CD4-positive, alpha-beta T cell (primary cell): ENCODE measurements around the gene SLC38A11. TPM values are rescaled to one million over a fixed set of nuclear protein-coding genes. Genes with fewer than 3 reads are reported as not detected.

ENCODE experiments used
- ATAC-seq: fragments of 200-7000 bp; cut with Tn5 transposase; one replicate; pipeline ENCODE4 v1.10.0; 2022; ENCODE audit warnings: mild to moderate bottlenecking; ENCODE audit not compliant: poor library complexity
- CTCF ChIA-PET: fragments of 350-600 bp; sonication (Branson Sonifier 250); formaldehyde crosslinking; loops from one replicate; lab custom pipeline; 2021; ENCODE audit warnings: antibody characterized with exemption, inconsistent platforms; lab: Charles Lee
- POLR2A ChIA-PET: fragments of 350-600 bp; sonication (Branson Sonifier 250); formaldehyde crosslinking; loops from one replicate; lab custom pipeline; 2021; ENCODE audit warnings: antibody characterized with exemption, inconsistent platforms; lab: Charles Lee
- DNase-seq, 14 experiments: peaks; one replicate each; pipeline ENCODE4 v3.0.0-alpha.2; 2013 to 2020; ENCODE audit warnings: mixed read lengths in 2 of 14
- H3K27ac ChIP-seq, 2 donors: one replicate each; pipeline versions ENCODE4 v1.5.1 to v1.7.0; 2013; ENCODE audit warnings: low read length in 2 of 2, low read depth in 1 of 2, mild to moderate bottlenecking in 1 of 2
- H3K27me3 ChIP-seq, 2 experiments: 1 replicate in 1 of 2; 2 replicates in 1 of 2; pipeline versions ENCODE4 v1.6.1 to v1.7.0; 2013; ENCODE audit warnings: low read length in 2 of 2, control low read depth in 1 of 2, mild to moderate bottlenecking in 1 of 2, moderate library complexity in 1 of 2; ENCODE audit not compliant: insufficient read depth in 2 of 2, control insufficient read depth in 1 of 2
- H3K36me3 ChIP-seq: one replicate; pipeline ENCODE4 v1.6.1; 2013; ENCODE audit warnings: low read length, control low read depth; ENCODE audit not compliant: insufficient read depth
- H3K4me1 ChIP-seq: one replicate; pipeline ENCODE4 v1.6.1; 2013; ENCODE audit warnings: low read length, control low read depth; ENCODE audit not compliant: insufficient read depth
- H3K4me3 ChIP-seq: one replicate; pipeline ENCODE4 v1.5.1; 2013; ENCODE audit warnings: mild to moderate bottlenecking, low read length, moderate library complexity
- H3K9me3 ChIP-seq, 2 experiments: 1 replicate in 1 of 2; 2 replicates in 1 of 2; pipeline versions ENCODE4 v1.6.1 to v1.7.0; 2013; ENCODE audit warnings: low read length in 2 of 2, mild to moderate bottlenecking in 2 of 2, control low read depth in 1 of 2, moderate library complexity in 1 of 2; ENCODE audit not compliant: control insufficient read depth in 1 of 2, insufficient read depth in 1 of 2
- H3K27ac Mint-ChIP-seq: one replicate; pipeline ENCODE4 v1.8.0; 2020; ENCODE audit warnings: mixed read lengths
- H3K27me3 Mint-ChIP-seq: one replicate; pipeline ENCODE4 v1.8.0; 2021; ENCODE audit warnings: mixed read lengths
- H3K36me3 Mint-ChIP-seq: one replicate; pipeline ENCODE4 v1.8.0; 2021; ENCODE audit warnings: low read depth, mixed read lengths
- H3K4me1 Mint-ChIP-seq: one replicate; pipeline ENCODE4 v1.8.0; 2021; ENCODE audit warnings: low read depth, mixed read lengths
- H3K4me3 Mint-ChIP-seq: one replicate; pipeline ENCODE4 v1.8.0; 2020; ENCODE audit warnings: mild to moderate bottlenecking, mixed read lengths
- H3K9me3 Mint-ChIP-seq: one replicate; pipeline ENCODE4 v1.8.0; 2020; ENCODE audit warnings: mixed read lengths
- intact Hi-C, 2 experiments: fragments of 100-400 bp; cut with DNase I in 1 of 2; cut with micrococcal nuclease in 1 of 2; formaldehyde crosslinking; loops; one replicate each; pipeline versions ENCODE4 v1.15.1 to v1.9.0; 2023 to 2025; cut with DNase I, micrococcal nuclease
- total RNA-seq, 174 experiments: library from RNA in 2 of 174; stranded (reverse) in 2 of 174; gene quantifications; one replicate each; pipeline ENCODE4 v1.2.3 and lab custom pipeline; 2021 to 2026
- TF ChIP-seq, protein P1 (sequence below): fragments of 200-600 bp; IDR thresholded peaks from one replicate; pipeline ENCODE4 v1.8.0; 2022; ENCODE audit warnings: antibody characterized with exemption, mild to moderate bottlenecking

Gene SLC38A11
- total RNA-seq, 2 experiments from 2014 or later, result not detected

- ChIA-PET CTCF (no interaction called here), POLR2A (no interaction called here)
- ATAC-seq (no peak), DNase-seq (no peak)
- Histone ChIP-seq H3K9me3 (no peaks in the 10 kb centered on the region), H3K27me3 (no peaks in the 10 kb centered on the region), H3K4me1 (no peaks in the 10 kb centered on the region), H3K27ac (no peak overlapping the region), H3K4me3 (no peak overlapping the region), H3K36me3 (no peaks in the 10 kb centered on the region)
- TF ChIP-seq, protein P1, sequence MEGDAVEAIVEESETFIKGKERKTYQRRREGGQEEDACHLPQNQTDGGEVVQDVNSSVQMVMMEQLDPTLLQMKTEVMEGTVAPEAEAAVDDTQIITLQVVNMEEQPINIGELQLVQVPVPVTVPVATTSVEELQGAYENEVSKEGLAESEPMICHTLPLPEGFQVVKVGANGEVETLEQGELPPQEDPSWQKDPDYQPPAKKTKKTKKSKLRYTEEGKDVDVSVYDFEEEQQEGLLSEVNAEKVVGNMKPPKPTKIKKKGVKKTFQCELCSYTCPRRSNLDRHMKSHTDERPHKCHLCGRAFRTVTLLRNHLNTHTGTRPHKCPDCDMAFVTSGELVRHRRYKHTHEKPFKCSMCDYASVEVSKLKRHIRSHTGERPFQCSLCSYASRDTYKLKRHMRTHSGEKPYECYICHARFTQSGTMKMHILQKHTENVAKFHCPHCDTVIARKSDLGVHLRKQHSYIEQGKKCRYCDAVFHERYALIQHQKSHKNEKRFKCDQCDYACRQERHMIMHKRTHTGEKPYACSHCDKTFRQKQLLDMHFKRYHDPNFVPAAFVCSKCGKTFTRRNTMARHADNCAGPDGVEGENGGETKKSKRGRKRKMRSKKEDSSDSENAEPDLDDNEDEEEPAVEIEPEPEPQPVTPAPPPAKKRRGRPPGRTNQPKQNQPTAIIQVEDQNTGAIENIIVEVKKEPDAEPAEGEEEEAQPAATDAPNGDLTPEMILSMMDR, result no peak
- H3K27ac Mint-ChIP-seq, result no peak overlapping the region
- no peak overlapping the region for H3K4me3 Mint-ChIP-seq
- no peaks in the 10 kb centered on the region for H3K36me3 Mint-ChIP-seq
- intact Hi-C loops, result no loop called here
- H3K4me1 Mint-ChIP-seq, result no peaks in the 10 kb centered on the region
- H3K9me3 Mint-ChIP-seq, result no peaks in the 10 kb centered on the region
- H3K27me3 Mint-ChIP-seq, result no peaks in the 10 kb centered on the region
Measured at GRCh38 chr2:164943289-164943688, 12.0 kb downstream of the SLC38A11 start.

GRCh38 chr2:164937864-164938401 lies 17.4 kb downstream of the SLC38A11 start:
- Mint-ChIP-seq H3K36me3 (no peaks in the 10 kb centered on the region), H3K4me1 (no peaks in the 10 kb centered on the region), H3K27me3 (no peaks in the 10 kb centered on the region), H3K9me3 (no peaks in the 10 kb centered on the region), H3K4me3 (no peak overlapping the region), H3K27ac (no peak overlapping the region)
- intact Hi-C loops, result no loop called here
- POLR2A ChIA-PET, result no interaction called here
- no peak for DNase-seq
- Histone ChIP-seq H3K27me3 (no peaks in the 10 kb centered on the region), H3K9me3 (no peaks in the 10 kb centered on the region), H3K27ac (no peak overlapping the region), H3K4me3 (no peak overlapping the region), H3K36me3 (no peaks in the 10 kb centered on the region), H3K4me1 (no peaks in the 10 kb centered on the region)
- no peak for ATAC-seq
- CTCF ChIA-PET, result no interaction called here
- TF ChIP-seq, protein P1, result no peak

DNA sequence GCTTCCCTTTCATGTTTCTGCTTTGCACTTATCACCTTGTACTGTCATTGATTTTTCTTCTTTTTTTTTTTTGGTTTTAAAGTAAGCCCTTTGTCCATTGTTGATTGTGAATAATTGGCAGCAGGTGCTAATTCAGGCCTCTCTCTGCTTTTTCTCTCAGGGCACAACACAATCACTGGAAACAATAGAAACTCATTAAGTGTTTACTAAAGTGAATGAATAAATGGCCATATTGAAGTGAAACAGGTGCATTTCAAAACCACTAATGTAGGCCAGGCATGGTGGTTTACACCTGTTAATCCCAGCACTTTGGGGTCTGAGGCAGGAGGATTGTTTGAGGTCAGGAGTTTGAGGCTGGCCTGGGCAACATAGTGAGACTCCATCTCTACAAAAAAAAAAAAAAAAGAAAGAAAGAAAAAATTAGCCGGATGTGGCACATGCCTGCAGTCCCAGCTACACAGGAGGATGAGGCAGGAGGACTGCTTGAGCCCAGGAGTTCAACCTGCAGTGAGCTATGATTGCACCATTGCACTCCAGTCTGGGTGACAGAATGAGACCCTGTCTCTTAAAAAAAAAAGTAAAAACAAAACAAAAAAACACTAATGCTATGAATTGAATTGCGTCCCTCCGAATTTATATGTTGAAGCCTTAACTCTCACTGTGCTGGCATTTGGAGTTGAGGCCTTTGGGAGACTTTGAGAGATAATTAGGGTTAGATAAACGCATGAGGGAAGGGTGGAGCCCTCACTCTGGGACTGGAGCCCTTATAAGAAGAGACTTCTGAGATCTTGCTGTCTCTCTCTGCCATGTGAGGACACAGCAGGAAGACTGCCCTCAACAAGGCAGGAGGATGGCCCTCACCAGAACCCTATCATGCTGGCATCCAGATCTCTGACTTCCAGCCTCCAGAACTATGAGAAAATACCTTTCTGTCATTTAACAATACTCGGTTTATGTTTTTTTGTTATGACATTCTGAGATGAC lies 19.9 kb downstream of the SLC38A11 start:
- TF ChIP-seq, protein P1, result no peak
- Mint-ChIP-seq H3K4me3 (no peak overlapping the region), H3K4me1 (no peaks in the 10 kb centered on the region), H3K9me3 (no peaks in the 10 kb centered on the region), H3K36me3 (no peaks in the 10 kb centered on the region), H3K27me3 (no peaks in the 10 kb centered on the region), H3K27ac (no peak overlapping the region)
- H3K9me3 ChIP-seq, result no peaks in the 10 kb centered on the region
- no peaks in the 10 kb centered on the region for H3K4me1 ChIP-seq
- no peak overlapping the region for H3K4me3 ChIP-seq
- H3K27ac ChIP-seq, result no peak overlapping the region
- CTCF ChIA-PET, result no interaction called here
- DNase-seq, result no peak
- H3K27me3 ChIP-seq, result no peaks in the 10 kb centered on the region
- H3K36me3 ChIP-seq, result no peaks in the 10 kb centered on the region
- POLR2A ChIA-PET, result no interaction called here
- ATAC-seq, result no peak
- intact Hi-C loops, result no loop called here
